ENCODE results near the gene ANKS1B. TPM values are rescaled to one million over a fixed set of nuclear protein-coding genes. Genes with fewer than 3 reads are reported as not detected.

ANKS1B gene
- total RNA-seq, 3 donors from 2014 or later (not counting 1 experiment from before 2014, with no cell fraction given): not detected

- Mint-ChIP-seq H3K4me3 (peak overlapping the region; percentile 25), H3K9me3 (no peaks in the 10 kb centered on the region), H3K27me3 (ENCODE audit: low read depth in 2 of 2) (peaks cover 29 to 36% of the 10 kb centered on the region in 2 donors), H3K4me1 (peaks cover 0 to 6% of the 10 kb centered on the region in 2 donors), H3K27ac (no peak overlapping the region), H3K36me3 (no peaks in the 10 kb centered on the region)
- DNase-seq (no peak), ATAC-seq (no peak)
- Histone ChIP-seq H3K4me1 (ENCODE audit: control insufficient read depth, insufficient read depth, low read length) (peaks cover 5% of the 10 kb centered on the region), H3K9me3 (ENCODE audit: control insufficient read depth, insufficient read depth, low read length) (no peaks in the 10 kb centered on the region), H3K27me3 (ENCODE audit: control insufficient read depth, insufficient read depth, low read length) (peaks cover 14% of the 10 kb centered on the region), H3K27ac (ENCODE audit: low read length) (no peak overlapping the region), H3K4me3 (ENCODE audit: low read length) (no peak overlapping the region), H3K36me3 (ENCODE audit: control insufficient read depth, insufficient read depth, low read length) (no peaks in the 10 kb centered on the region)
- WGBS (ENCODE audit: insufficient coverage): 7% methylated on average over 10 of the region's 10 CpGs
- intact Hi-C loops (cut with micrococcal nuclease): no loop called here
- no peak for TF ChIP-seq CTCF (IDR thresholded peaks at IDR 0.05)
Observed at GRCh38 chr12:99985129-99985570, 414 bp upstream of the ANKS1B start.

GRCh38 chr12:99983456-99984258 lies 1.1 kb downstream of the ANKS1B start:
- peak overlapping the region; percentile 22 for H3K4me3 Mint-ChIP-seq
- no peaks in the 10 kb centered on the region for H3K9me3 Mint-ChIP-seq
- peaks cover 0 to 6% of the 10 kb centered on the region in 2 donors for H3K4me1 Mint-ChIP-seq
- no peak overlapping the region for H3K27ac ChIP-seq (ENCODE audit: low read length)
- H3K27me3 Mint-ChIP-seq (ENCODE audit: low read depth in 2 of 2): peaks cover 33 to 45% of the 10 kb centered on the region in 2 donors
- H3K27ac Mint-ChIP-seq: no peak overlapping the region
- no peak for DNase-seq
- ATAC-seq: no peak
- peaks cover 5% of the 10 kb centered on the region for H3K4me1 ChIP-seq (ENCODE audit: control insufficient read depth, insufficient read depth, low read length)
- no peaks in the 10 kb centered on the region for H3K9me3 ChIP-seq (ENCODE audit: control insufficient read depth, insufficient read depth, low read length)
- no peaks in the 10 kb centered on the region for H3K36me3 Mint-ChIP-seq
- H3K27me3 ChIP-seq (ENCODE audit: control insufficient read depth, insufficient read depth, low read length): peaks cover 14% of the 10 kb centered on the region
- no peaks in the 10 kb centered on the region for H3K36me3 ChIP-seq (ENCODE audit: control insufficient read depth, insufficient read depth, low read length)
- no peak overlapping the region for H3K4me3 ChIP-seq (ENCODE audit: low read length)
- WGBS (ENCODE audit: insufficient coverage): 37% methylated on average over 20 of the region's 20 CpGs
- TF ChIP-seq CTCF (IDR thresholded peaks at IDR 0.05): no peak
- intact Hi-C loops (cut with micrococcal nuclease): no loop called here

GRCh38 chr12:99981639-99982190 lies 3.0 kb downstream of the ANKS1B start:
- H3K9me3 Mint-ChIP-seq: no peaks in the 10 kb centered on the region
- peaks cover 30 to 42% of the 10 kb centered on the region in 2 donors for H3K27me3 Mint-ChIP-seq (ENCODE audit: low read depth in 2 of 2)
- TF ChIP-seq CTCF (IDR thresholded peaks at IDR 0.05): no peak
- peaks cover 14% of the 10 kb centered on the region for H3K27me3 ChIP-seq (ENCODE audit: control insufficient read depth, insufficient read depth, low read length)
- no peaks in the 10 kb centered on the region for H3K9me3 ChIP-seq (ENCODE audit: control insufficient read depth, insufficient read depth, low read length)
- H3K4me1 ChIP-seq (ENCODE audit: control insufficient read depth, insufficient read depth, low read length): peaks cover 5% of the 10 kb centered on the region
- ATAC-seq (no peak), DNase-seq (no peak)
- H3K4me1 Mint-ChIP-seq: peaks cover 0 to 6% of the 10 kb centered on the region in 2 donors
- H3K36me3 Mint-ChIP-seq: no peaks in the 10 kb centered on the region
- intact Hi-C loops (cut with micrococcal nuclease): no loop called here
- no peak overlapping the region for H3K27ac Mint-ChIP-seq
- H3K36me3 ChIP-seq (ENCODE audit: control insufficient read depth, insufficient read depth, low read length): no peaks in the 10 kb centered on the region
- H3K4me3 Mint-ChIP-seq: no peak overlapping the region
- H3K27ac ChIP-seq (ENCODE audit: low read length): no peak overlapping the region
- 71% methylated on average over 3 of the region's 4 CpGs for WGBS (ENCODE audit: insufficient coverage)
- no peak overlapping the region for H3K4me3 ChIP-seq (ENCODE audit: low read length)

Data from natural killer cell (primary cell).